ENCODE measurements around the gene DCAF17.

GRCh38 chr2:171529914-171530313 is 95.9 kb downstream of the DCAF17 start:
- peak; percentile 70 for TF ChIP-seq CTCF (IDR thresholded peaks at IDR 0.05; ENCODE audit: borderline replicate concordance, extremely low read depth, low read length, poor library complexity, severe bottlenecking)
- TF ChIP-seq EZH2 (IDR thresholded peaks at IDR 0.05; ENCODE audit: borderline replicate concordance, low read depth, low read length, severe bottlenecking), result no peak

All from DND-41 (cell line).